Measurements from ENCODE around the gene TOMM7.
"Not testable (repeated sequence)": the region's sequence is repeated elsewhere in the genome, so short reads cannot be mapped to it uniquely, and the experiment has no call there.

Gene TOMM7

DNA sequence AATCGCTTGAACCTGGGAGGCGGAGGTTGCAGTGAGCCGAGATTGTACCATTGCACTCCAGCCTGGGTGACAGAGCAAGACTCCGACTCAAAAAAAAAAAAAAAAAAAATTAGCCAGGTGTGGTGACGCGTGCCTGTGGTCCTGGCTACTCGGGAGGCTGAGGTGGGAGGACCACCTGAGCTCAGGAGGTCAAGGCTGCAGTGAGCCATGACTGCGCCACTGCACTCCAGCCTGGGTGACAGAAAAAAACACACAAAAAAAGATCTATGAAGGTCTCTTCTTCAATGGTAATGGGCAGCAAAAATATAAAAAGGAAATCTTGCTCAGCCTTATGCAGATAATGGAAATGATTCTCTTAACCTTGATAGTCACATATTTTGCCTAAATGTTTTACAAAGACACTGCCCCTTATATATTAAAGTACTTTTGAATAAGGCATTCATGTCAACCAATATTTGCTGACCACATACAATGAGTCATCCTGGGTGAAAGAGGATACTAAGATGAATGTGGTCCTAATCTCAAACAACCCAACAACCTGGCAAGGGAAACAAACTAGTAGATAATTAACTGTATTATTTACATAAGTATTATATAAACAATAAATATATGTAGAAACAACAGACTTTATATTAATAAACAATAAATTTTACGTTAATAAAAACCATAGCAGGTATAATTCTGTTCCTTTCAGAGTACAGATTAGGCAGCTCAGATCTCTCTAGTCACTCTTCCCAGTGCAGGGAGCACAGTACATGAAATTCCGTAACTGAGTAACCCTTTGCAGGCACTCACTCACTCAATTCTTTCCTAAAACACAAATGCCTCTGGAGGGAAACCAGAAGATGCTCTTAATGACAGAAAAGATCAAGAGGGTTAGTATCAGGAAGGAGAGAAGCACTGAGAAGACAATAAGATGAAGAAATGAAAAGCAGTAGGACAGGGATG is 8.1 kb downstream of the TOMM7 start:
- DNase-seq, result peak; percentile 59

DNA sequence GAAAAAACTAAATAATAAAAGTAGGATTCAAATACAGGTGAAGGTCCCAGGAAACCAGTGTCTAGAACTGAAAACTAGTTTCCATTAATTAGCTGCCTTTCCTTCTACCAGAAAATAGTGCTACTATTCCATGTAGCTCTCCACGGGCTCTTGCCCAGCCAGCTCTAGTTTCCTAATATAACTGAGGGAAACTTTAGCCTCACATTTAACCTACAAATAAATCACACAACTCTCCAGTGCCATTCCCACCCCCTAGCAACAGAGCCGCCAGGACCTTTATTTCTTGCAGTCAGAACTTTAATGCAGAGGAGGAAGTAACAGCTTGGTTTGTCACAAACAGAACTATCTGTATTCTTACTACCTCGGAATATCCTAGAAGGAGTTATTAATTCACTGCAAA is 10.3 kb downstream of the TOMM7 start:
- no peak for DNase-seq

DNA sequence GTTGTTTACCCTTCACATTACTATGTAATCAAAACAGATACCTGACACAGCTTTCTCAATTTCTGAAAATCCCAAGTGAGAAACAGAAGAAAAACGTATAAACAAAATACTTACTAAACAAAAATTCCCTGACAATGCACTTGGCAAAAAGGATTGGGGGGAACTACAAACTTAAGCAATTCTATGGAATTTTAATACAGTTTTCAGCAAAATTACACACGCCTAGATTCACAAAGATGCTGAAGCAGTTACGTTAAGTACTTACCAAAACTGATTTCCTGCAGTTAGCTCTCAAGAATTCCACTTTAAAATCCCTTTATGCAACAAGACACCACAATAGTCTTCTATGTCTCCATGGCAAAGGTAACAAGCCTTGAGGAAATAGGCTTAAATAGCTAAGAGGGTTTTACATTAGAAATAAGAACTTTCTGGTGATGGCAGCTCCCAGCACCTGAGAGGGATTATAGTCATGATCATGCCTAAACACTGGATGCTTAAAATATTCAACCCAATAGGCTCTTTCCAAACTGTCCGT is 10.8 kb downstream of the TOMM7 start:
- no peak for DNase-seq

DNA sequence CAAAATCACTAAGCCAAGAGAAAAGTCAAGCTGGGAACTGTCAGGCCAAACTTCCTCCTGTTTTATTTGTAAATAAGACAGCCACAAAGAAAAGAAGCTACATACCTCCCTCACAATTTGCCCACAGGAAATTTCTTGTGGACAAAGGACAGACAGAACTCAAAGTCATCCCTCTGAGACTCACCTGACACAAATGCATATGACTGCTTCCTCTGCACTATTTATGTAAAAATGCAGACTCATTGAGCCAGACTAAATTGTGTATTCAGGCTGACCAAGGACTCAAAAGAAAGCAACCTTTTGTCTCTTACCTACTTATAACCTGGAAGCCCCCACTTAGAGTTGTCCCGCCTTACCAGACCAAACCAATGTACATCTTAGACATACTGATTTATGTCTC is 11.8 kb downstream of the TOMM7 start:
- no peak for DNase-seq

DNA sequence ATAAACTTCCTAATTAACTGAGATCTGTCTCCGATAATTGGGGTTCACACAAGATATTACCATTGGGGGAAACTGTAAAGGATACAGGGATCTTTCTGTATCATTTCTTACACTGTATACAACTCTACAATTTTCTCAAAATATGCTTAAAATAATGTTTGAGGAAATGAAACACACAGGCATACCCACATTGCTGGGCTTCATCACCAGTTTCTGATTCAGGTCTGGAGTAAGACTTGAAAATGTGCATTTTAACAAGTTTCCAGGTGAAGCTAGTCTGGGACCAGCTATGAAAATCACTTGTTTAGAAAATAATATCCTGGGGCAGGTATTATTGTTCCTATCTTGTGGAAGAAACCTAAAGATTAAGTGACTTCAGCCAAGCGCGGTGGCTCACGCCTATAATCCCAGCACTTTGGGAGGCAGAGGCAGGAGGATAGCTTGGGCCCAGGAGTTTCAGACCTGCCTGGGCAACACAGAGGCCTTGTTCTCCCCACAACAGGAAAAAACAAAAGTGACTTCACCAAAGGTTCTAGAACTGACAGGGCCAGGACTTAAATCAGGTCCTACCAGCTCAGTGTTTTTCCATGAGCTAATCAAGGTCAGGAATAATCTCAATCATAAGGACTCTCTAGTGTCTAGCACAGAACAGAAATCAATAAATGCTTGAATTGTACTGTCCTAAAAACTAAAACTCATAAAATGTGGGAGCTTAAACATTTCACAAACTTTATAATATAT is 12.6 kb downstream of the TOMM7 start:
- no peak for DNase-seq

DNA sequence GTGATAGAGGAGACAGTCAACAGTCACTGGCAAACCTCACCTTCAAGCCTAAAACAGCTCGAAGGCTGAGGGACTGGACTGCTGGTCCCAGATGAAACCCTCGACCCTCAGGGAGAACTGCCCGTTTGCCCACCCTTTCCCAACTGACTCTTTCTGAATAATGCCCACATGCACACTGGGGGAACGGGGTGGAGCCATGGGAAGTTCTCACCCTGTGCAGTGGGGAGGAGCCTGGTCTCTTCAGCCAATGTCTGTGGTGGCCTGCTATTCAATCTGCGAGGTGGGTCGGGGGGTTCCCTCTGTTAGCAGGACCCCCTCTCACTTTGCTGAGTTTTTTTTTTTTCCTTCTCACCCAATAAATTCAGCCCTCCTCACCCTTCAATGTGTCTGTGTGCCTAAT is 14.5 kb downstream of the TOMM7 start:
- no peak for DNase-seq

DNA sequence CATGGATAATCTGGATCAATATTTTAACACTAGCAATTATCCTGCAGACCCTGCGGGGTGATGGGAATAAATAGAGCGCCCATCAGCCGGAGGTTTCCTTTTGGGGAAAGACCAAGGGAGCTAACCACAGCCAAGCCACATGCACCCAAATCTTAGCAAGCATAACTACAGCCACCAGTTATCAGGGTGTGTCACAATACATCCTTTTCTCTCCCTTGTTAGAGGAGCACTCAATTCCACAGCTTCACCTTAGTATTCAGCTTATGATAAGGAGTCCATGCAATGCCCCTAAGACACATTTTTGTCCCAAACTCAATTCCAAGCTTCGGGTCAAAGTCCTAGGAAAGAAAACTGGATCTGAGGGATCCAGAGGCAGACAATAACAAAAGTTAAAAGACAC is 15.9 kb downstream of the TOMM7 start:
- no peak for DNase-seq

DNA sequence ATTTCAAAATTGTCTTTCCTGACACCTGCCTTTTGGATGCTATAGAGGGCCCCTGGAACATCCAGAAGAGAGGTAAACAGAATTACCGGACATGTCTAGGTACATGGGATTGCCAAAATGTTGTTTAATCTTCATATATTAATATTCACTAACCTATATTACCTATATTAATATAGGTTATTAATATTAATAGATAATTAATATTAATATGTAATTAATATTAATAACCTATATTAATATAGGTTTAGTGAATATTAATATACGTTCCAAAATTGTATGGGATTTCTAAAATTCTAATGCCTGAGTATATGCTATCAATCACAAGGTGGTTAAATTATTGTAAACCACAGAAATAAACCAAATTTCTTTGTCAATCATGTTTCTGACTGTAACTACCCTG is 17.4 kb downstream of the TOMM7 start:
- DNase-seq, result no peak

DNA sequence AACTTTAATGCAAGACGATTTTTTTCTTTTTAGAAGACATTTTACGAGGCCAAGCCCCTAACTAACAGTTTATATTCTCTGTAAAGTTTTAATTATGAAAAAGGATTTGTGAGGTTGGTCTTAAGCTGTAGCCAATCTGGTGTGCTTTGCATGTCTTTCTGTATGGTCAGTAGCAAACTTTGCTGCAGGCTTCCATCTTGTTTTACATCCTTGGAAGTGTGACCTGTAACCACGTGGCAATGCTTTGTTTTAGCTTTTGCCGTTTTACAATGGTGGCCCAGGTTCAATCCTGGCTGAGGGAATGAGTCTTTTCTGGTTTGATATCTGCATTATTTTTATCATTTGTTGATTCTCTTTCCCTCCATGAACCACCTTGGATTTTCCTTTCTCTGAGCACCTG is 19.8 kb downstream of the TOMM7 start:
- DNase-seq, result not testable (repeated sequence)

DNA sequence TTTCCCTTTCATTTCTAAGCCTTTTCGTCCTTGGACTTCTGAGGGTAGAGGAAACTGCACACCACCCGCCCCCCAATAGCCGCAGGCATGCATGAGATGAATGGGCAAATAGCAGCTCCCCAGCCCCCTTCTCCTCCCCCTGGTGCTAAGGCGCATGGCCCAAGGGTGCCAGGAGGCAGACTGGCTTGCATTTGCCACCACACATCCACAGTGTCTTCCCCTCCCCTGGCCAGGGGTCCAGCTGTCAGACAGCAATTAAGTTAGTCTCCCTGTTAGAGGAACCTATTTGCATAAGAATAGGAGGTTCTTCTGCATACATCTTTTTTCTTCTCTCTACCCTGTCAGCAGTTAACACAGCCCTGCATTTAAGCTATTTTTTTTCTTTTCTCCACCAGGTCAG is 20.2 kb downstream of the TOMM7 start:
- DNase-seq, result no peak

DNA sequence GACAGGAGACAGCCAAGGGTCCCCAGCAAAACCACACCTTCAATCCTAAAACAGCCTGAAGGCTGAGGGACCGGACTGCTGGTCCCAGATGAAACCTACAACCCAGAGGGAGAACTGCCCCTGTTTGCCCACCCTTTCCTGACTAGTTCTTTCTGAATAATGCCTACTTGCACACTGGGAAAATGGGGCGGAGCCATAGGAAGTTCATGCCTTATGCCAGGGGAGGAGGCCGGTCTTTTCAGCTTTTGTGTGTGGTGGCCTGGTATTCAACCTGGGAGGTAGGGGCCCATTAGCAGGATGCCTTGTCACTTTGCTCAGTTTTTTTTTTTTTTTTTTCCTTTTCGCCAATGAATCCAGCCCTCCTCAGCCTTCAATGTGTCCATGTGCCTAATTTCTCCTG is 20.7 kb downstream of the TOMM7 start:
- no peak for DNase-seq

DNA sequence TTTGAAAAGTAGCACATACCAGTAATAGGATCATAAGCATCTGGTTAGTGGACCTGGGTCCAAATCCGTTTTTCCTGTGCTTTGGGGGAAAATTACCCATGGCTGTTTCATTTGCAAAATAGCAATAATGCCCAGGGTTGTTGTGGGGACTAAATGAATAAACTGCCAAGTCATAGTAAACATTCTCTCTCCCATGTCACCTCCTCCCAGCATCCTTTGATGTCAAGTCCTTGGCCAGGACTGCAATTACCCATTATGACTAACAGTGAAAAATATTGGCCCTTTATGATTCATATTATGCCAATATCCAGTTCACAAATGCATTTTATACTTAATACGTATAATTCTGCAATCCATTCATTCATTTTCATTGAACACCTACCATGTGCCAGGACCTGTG is 23.0 kb downstream of the TOMM7 start:
- no peak for DNase-seq

DNA sequence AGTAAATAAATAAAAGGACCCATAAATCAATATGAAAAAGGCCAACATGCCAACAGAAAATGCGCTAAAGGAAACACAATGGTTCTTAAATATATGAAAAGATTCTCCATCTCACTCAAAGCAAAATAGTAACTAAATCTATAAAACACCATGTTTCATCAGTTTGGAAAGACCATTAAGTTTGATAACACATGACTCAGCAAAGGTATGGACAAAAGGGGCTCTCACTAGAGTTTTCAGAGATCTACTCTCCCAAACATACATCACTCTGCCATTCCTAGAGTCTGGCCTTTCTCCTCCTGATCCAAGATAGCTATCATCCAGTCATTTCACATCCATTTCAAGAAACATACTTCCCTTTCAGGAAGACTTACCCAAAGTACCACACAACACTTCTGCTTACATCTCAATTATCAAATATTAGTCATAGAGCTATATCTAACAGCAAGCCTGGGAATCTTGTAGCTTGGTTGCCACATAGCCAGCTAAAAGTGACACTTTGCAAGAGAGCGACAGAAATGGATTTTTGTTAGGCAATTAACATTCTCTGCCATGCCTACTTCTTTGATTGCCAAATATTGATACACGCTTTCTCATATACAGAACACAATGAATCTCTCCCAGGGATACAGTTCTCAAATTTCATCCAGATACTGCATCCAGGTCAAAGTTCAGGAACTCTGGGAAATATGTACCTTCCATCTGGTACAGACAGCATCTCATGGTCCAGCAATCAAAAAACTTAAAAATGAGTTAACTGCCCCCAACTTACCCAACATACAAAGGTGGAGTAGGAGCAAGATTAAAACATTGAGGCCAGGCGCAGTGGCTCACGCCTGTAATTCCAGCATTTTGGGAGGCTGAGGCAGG is 28.8 kb downstream of the TOMM7 start:
- DNase-seq, result no peak

DNA sequence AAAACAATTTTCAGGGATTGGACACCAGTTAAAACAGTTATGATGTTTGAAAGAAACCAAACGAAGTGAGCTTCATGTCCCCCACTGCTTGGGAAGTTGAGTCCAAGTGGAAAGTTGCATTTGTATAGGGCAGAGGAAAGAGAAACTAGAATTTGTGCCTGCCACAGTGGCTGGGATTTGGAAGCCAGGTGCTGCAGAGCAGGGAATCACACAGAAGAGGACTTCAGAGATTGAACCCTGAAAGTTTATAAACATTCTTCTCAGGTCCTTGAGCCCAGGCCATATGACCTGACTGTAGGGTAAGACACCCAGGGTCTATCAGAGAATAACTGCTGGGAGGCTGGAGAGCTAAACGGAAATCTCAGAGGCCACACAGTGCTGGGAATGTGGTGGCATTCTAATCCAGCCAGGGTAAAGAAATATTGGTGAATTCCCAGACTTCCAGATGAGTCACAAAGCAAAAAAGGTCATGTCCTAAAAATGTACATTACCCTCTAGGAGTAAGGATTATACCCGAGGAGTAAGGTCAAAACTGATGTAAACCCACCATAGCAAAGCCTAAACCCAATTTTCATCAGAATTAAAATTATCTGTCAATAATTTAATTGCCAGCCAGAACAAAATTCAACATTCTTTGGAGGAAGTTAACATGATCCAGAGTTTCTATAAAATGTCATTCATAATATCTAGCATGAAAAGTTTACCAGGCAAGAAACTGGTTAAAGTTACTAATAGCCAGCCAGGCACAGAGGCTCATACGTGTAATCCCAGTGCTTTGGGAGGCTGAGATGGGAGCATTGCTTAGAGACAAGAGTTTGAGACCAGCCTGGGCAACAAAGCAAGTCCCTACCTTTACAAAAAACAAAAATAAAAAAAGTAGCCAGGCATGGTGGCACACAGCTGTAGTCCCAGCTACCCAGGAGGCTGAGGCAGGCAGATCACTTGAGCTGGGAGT is 31.2 kb downstream of the TOMM7 start:
- DNase-seq, result peak; percentile 66

DNA sequence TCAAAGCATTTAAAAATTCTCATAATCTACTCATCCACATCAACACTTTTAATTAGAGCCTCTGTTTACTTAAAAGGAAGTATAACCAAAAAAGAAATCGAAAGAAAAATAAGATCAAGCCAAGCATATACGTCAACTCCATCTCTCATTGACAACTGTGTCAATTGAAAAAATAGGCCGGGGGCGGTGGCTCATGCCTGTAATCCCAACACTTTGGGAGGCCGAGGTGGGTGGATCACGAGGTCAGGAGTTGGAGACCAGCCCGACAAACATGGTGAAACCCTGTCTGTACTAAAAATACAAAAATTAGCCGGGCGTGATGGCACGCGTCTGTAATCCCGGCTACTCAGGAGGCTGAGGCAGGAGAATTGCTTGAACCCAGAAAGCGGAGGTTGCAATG is 32.0 kb downstream of the TOMM7 start:
- DNase-seq, result not testable (repeated sequence)

DNA sequence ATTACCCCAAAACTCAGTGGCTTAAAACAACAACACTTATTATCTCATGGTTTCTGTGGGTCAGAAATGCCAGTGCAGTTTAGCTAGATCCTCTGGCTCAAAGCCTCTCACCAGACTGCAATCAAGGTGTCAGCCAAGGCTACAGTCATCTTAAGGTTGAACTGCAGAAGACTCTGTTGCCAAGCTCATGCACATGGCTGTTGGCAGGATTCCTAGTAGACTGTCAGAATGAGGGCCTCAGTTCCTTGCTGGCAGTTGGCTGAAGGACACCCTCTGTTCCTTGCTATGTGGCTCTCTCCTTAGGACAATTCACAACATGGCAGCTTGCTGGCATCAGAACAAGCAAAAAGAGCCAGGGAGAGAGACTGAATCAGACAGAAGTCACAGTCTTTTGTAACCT is 34.7 kb downstream of the TOMM7 start:
- no peak for DNase-seq

DNA sequence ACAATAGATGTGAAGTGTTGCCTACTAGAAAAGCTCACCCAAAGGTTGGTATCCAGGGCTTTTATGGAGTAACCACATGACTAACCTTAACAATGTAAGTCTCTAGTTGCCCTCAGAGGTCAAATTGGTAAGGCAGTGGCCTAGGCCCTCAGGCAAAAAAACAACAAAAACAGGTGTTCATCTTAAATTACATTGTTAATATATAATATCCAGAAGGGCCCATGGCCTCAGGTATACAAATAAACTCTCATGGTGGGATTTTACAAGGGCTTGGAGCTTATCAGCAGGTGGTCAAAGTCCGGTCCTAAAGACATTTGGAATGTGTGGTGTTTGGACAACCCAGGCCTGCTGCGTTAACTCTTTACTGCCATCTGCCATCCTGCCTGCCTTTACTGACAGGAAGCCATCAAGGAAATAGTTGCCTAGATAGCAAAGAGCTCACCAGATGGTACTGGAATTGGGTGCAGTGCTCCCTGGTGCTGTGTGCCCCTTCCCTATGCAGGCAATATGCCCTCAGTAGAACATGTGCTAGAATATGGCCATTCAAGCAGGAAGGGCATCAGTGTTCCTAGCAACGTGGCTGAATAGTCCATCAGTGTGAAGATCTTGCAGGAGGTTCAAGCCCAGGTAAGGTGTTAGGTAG is 36.2 kb downstream of the TOMM7 start:
- DNase-seq, result no peak

DNA sequence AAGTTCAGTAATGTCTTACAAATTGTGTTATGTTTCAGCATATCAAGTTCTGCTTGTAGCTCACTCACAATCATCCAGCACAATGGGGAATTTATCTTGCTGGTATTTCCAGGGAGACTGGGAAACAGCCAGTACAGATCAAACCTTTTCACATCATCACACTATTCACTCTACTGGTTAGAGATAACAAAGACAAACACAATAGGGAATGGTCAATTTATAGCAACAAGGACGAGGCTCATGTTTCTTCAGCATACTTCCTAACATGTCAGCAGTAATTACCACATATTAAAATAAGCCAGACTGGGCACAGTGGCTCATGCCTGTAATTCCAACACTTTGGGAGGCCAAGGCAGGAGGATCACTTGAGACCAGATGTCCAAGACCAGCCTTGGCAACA is 38.3 kb downstream of the TOMM7 start:
- DNase-seq, result no peak

DNA sequence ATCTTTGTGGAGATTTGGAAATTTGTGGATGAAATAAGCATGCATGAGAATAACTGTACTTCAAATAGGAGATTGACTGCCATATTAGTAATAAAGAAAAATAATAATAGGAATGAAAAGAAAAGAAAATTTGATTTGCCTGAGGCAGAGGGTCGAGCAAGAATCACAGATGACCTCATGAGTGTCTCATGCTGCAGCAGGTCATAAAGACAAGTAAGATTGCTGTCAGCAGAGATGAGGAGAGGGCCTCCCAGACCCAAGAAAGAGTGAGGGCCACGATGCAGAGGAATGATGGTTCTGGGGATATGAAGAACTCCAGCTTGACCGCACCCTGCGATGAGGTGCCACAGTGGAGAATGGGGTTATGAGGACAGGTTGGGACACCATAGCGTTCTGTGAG is 39.2 kb downstream of the TOMM7 start:
- DNase-seq, result peak; percentile 45

DNA sequence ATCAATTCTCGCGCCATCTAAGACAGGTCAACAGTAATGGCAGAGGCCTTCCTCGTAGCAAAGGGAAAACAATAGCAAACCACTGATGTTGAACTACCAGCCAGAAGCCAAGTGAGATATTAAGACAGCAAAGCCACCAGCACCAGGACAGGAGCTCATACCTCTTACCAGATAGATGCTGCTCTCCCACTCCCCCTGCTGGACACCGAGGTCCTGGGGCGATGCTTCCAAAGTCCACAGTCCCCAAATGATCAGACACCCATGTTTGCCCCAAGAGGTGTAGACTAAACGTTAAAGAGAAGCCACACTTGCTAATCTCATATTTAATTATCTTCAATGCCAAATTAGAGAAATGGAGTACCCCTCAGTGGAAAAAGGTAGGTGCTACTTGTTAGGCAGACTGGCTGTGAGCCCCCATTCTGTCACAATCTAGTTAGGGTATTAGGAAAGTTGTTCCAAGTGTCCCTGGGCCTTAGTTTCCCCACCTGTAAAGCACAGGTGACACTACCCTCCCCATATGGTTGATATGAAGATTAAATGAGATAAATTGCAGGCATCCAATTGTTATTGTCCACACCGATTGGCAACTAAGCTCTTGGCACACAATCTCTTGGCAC is 39.9 kb downstream of the TOMM7 start:
- DNase-seq, result peak; percentile 75

DNA sequence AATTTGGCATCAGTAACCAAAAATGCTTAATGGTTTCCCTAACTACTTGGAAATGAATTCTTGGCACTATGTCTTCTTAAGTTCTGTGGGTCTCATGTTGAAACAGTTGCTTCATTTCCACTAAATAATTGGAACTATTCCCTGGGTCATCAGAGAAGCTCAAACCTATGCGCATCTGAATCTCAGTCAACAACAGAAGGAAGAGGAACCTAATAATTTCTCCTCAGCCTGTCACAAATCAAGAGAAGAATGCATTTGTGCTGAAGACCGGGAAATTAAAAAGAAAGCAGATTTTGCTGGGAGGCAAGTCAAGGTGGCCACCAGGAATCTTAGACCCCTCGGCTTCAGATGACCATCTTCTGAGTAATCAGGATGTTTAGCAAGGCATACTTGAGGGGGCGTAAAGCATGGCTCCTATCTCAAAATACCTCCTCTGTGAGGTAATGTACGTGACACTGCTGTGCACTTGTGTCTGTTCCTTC is 41.4 kb downstream of the TOMM7 start:
- peak; percentile 93 for DNase-seq
